Measurements from ENCODE around the gene KLHL42.
A peak's percentile ranks its signal among the peaks of the same experiment; 100 is the strongest.

Gene KLHL42

DNA sequence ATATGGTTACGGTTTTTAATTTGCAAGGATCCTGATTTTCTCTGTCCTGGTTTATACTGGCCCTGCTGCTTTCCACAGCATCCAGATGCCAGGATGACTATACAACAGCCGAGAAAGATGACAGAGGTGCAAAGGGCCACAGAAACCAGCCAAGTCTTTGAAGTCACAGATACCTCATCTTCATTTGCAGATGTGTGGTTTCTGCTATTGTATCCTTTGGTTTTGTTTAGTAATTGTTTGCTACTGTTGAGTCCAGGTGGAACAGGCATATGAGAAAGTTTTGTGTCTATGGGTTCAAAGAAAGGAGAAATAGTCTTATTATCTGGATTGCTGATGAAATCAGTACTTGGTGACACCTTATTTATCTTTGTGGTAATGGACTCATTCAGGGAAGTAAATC lies 17.3 kb upstream of the KLHL42 start:
- Histone ChIP-seq H3K4me1 (ENCODE audit: control insufficient read depth, insufficient read depth, low read length) (no peaks in the 10 kb centered on the region), H3K4me3 (ENCODE audit: low read length) (no peak overlapping the region), H3K36me3 (ENCODE audit: insufficient read depth, low read length) (no peaks in the 10 kb centered on the region), H3K9ac (ENCODE audit: low read depth, low read length) (no peak overlapping the region), H3K9me3 (replicated peaks; ENCODE audit: low read length) (no peaks in the 10 kb centered on the region), H3K27me3 (ENCODE audit: control insufficient read depth, insufficient read depth, low read length) (no peaks in the 10 kb centered on the region), H3K4me2 (ENCODE audit: low read length) (no peak overlapping the region)

DNA sequence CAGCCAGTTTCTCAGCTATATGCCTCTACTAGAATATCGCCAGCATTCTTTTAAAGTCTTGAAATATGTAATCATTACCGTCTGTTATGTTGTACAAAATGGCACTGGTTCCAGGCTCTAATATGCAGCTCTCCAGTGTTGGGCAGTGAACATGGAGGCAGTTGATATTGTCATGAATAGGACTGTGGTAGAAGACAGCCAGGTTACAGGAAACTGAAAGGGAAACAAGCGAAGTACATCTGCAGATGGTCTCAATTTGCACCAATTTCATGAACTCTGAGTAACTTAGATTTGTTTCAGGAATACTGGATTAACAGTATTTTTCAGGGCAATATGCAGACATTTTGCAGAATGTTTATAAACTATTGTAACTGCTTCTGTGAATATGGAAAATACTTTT lies 13.4 kb upstream of the KLHL42 start:
- Histone ChIP-seq H3K4me2 (ENCODE audit: low read length) (no peak overlapping the region), H3K4me1 (ENCODE audit: control insufficient read depth, insufficient read depth, low read length) (no peaks in the 10 kb centered on the region)

DNA sequence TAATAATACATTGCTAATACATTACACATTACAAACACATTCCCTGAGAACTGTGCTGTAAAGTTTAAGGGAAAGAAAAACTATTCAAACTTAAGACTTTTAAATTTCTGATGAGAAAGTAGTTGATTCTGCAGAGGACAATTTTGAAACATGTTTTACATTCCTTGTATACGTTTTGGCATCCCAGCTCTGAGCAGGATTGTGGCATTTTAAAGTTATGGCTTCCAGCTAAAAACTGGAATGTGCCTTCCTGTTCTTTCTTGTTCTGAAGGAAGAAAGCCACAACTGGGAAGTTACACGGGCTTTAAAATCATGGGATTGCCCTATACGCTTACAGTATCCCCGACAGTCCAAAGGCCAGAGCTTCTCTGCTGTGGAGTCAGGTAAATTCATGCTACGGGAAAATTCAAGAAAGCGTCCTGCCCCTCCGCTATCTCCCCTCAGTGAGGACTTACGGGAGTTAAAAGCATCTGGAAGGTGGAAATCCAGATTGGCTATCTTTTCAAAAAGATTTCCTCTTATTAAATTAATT lies 10.8 kb upstream of the KLHL42 start:
- Histone ChIP-seq H3K9me3 (replicated peaks; ENCODE audit: low read length) (no peaks in the 10 kb centered on the region), H3K4me3 (ENCODE audit: low read length) (no peak overlapping the region), H3K36me3 (ENCODE audit: insufficient read depth, low read length) (no peaks in the 10 kb centered on the region), H3K9ac (ENCODE audit: low read depth, low read length) (no peak overlapping the region), H3K4me1 (ENCODE audit: control insufficient read depth, insufficient read depth, low read length) (peaks cover 6% of the 10 kb centered on the region), H3K27me3 (ENCODE audit: control insufficient read depth, insufficient read depth, low read length) (no peaks in the 10 kb centered on the region), H3K4me2 (ENCODE audit: low read length) (no peak overlapping the region)

More for the DNA sequence above, 13.4 kb upstream of the KLHL42 start:
- H3K4me3 ChIP-seq (ENCODE audit: low read length), result no peak overlapping the region
- no peaks in the 10 kb centered on the region for H3K9me3 ChIP-seq (replicated peaks; ENCODE audit: low read length)
- H3K9ac ChIP-seq (ENCODE audit: low read depth, low read length), result no peak overlapping the region
- H3K27me3 ChIP-seq (ENCODE audit: control insufficient read depth, insufficient read depth, low read length), result no peaks in the 10 kb centered on the region
- no peaks in the 10 kb centered on the region for H3K36me3 ChIP-seq (ENCODE audit: insufficient read depth, low read length)

DNA sequence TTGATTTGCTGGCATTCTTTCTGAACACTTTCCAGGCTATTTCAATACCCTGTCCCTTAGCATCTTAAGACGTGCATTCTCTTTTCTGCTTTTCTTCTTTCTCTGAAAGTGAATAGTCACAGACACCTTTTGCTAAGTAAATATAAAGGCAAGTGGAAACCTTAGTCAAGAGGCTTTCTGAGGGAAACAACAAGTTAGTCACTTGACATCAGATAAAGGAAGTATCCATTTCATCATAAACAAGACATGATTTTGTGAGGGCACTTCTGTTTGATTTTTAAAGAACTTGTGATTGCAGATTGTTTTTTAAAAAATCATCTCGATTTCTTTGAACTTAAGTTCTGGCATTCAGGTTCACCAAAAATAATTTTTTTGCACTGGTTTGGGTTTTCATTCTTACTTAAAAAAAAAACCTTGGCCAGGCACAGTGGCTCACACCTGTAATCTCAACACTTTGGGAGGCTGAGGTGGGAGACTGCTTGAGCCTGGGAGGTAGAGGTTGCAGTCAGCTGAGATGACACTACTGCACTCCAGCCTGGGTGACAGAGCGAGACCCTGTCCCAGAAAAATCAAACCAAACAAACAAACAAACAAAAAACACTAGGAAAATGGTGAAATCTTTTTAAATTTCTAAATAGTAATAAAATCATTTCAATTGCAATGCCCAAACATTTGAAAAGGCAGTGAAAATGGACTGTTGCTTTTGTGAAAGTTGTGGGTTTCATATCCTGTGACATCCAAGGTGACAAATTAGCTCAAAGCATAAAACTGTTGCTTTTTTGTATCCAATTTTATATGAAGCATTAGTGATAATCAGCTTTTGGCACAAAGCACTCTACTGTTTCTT lies 8.3 kb upstream of the KLHL42 start:
- Histone ChIP-seq H3K9ac (ENCODE audit: low read depth, low read length) (no peak overlapping the region), H3K9me3 (replicated peaks; ENCODE audit: low read length) (no peaks in the 10 kb centered on the region), H3K4me2 (ENCODE audit: low read length) (no peak overlapping the region), H3K36me3 (ENCODE audit: insufficient read depth, low read length) (no peaks in the 10 kb centered on the region), H3K27me3 (ENCODE audit: control insufficient read depth, insufficient read depth, low read length) (no peaks in the 10 kb centered on the region), H3K4me1 (ENCODE audit: control insufficient read depth, insufficient read depth, low read length) (peaks cover 6% of the 10 kb centered on the region), H3K4me3 (ENCODE audit: low read length) (no peak overlapping the region)

DNA sequence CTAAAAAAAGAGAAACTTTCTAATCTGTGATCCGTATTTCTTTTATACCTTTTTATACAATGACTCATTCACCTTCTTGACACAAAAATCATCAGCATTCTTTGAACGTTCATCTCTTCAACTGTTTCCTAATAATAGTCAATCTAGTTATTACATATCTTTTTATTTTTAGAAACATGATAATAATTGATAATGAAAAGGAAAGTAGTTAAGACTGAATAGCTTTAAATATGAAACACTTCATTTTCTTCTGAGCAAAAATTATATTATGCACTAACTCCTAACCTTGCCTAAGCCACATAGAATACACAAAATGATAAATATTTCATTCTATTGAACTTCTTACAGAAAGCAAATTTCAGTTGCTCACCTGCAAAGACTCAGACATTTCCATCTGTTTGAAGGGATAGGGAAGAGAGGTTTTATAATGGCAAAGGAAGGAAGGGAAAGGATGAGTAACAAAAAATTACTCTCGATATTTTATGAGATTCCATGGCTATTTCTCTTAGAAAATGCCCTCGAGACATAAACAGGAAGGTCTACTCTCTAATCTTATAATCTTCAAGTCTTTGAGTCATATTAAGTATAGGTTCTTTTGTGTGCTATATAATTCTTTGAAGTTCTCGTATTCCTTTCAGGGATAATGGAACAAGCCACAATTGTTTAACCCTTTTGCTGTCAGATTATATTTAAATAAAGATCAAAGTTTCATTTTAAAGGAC lies 7.5 kb upstream of the KLHL42 start:
- Histone ChIP-seq H3K27me3 (ENCODE audit: control insufficient read depth, insufficient read depth, low read length) (no peaks in the 10 kb centered on the region), H3K36me3 (ENCODE audit: insufficient read depth, low read length) (no peaks in the 10 kb centered on the region), H3K4me3 (ENCODE audit: low read length) (no peak overlapping the region)

DNA sequence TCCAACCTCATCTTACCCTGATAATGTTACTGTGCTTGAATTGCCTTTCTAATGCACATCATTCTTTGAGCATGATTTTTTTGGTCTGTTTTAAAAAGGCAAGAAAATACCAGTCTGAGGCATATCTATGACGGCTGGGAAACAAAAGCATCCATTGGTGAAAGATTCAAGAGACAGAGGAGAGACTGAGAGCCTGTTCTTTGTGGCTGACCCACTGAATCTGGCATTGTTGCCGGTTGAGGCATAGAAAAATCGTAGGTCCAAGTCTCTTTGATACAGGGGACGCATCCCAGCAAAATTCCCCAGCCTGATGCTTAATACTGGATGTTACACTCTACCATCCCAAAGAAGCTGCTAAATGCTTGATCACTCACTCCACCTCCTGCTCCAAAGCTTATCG lies 2.9 kb upstream of the KLHL42 start:
- H3K4me1 ChIP-seq (ENCODE audit: control insufficient read depth, insufficient read depth, low read length), result peaks cover 28% of the 10 kb centered on the region
- H3K4me2 ChIP-seq (ENCODE audit: low read length), result no peak overlapping the region
- H3K9ac ChIP-seq (ENCODE audit: low read depth, low read length), result no peak overlapping the region
- no peaks in the 10 kb centered on the region for H3K9me3 ChIP-seq (replicated peaks; ENCODE audit: low read length)
- peaks cover 3% of the 10 kb centered on the region for H3K36me3 ChIP-seq (ENCODE audit: insufficient read depth, low read length)
- H3K27me3 ChIP-seq (ENCODE audit: control insufficient read depth, insufficient read depth, low read length), result no peaks in the 10 kb centered on the region
- H3K4me3 ChIP-seq (ENCODE audit: low read length), result no peak overlapping the region

More for the DNA sequence above, 7.5 kb upstream of the KLHL42 start:
- Histone ChIP-seq H3K9me3 (replicated peaks; ENCODE audit: low read length) (no peaks in the 10 kb centered on the region), H3K4me2 (ENCODE audit: low read length) (no peak overlapping the region), H3K9ac (ENCODE audit: low read depth, low read length) (no peak overlapping the region), H3K4me1 (ENCODE audit: control insufficient read depth, insufficient read depth, low read length) (peaks cover 6% of the 10 kb centered on the region)

DNA sequence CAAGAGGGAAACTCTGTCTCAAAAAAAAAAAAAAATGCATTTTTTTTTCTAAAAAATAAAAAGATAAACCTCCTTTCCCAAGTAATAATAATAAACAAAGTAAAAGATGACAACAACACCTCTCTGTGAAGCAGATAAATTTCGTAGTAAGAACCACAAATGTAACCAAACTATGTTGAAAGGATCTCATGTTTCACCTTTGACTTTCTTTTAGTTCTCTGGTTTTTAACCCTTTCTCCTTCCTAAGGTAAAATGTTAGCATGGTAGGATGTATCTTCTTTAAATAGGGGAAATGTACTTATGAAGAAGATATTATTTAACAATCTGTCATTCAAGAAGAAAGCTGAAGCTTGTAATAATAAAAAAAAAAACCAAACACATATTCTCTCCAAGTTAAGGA lies 1.8 kb upstream of the KLHL42 start:
- Histone ChIP-seq H3K9ac (ENCODE audit: low read depth, low read length) (no peak overlapping the region), H3K4me3 (ENCODE audit: low read length) (no peak overlapping the region), H3K36me3 (ENCODE audit: insufficient read depth, low read length) (peaks cover 7% of the 10 kb centered on the region), H3K27me3 (ENCODE audit: control insufficient read depth, insufficient read depth, low read length) (no peaks in the 10 kb centered on the region), H3K9me3 (replicated peaks; ENCODE audit: low read length) (no peaks in the 10 kb centered on the region), H3K4me2 (ENCODE audit: low read length) (no peak overlapping the region), H3K4me1 (ENCODE audit: control insufficient read depth, insufficient read depth, low read length) (peaks cover 27% of the 10 kb centered on the region)

DNA sequence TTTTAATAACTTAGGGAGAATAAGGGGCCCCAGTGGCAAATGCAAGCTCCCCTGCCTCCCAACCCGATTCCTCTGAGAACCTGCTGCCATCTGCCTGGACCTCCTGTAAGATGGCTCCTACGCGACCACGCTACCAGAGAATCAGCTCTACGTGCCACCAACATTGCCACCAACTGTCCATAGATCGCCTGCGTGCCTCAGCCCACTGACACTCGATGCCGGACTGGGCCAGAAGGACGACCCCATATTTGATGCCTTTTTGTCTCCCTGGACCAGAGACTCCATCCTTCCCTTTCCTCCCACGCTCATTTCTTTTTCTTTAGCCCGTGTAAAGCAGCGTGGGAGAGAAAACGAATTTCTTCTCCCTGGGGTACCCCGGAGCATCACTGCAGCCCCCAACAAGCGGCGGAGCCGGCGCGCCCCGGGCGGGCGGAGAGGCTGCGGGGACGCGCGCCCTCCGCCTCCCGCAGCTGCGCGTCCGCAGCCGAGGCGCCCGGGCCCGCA lies 565 bp upstream of the KLHL42 start:
- Histone ChIP-seq H3K4me1 (ENCODE audit: control insufficient read depth, insufficient read depth, low read length) (peaks cover 27% of the 10 kb centered on the region), H3K4me2 (ENCODE audit: low read length) (peak overlapping the region; percentile 100), H3K9ac (ENCODE audit: low read depth, low read length) (peak overlapping the region; percentile 82), H3K9me3 (replicated peaks; ENCODE audit: low read length) (no peaks in the 10 kb centered on the region), H3K4me3 (ENCODE audit: low read length) (peak overlapping the region; percentile 97), H3K36me3 (ENCODE audit: insufficient read depth, low read length) (peaks cover 7% of the 10 kb centered on the region), H3K27me3 (ENCODE audit: control insufficient read depth, insufficient read depth, low read length) (no peaks in the 10 kb centered on the region)

DNA sequence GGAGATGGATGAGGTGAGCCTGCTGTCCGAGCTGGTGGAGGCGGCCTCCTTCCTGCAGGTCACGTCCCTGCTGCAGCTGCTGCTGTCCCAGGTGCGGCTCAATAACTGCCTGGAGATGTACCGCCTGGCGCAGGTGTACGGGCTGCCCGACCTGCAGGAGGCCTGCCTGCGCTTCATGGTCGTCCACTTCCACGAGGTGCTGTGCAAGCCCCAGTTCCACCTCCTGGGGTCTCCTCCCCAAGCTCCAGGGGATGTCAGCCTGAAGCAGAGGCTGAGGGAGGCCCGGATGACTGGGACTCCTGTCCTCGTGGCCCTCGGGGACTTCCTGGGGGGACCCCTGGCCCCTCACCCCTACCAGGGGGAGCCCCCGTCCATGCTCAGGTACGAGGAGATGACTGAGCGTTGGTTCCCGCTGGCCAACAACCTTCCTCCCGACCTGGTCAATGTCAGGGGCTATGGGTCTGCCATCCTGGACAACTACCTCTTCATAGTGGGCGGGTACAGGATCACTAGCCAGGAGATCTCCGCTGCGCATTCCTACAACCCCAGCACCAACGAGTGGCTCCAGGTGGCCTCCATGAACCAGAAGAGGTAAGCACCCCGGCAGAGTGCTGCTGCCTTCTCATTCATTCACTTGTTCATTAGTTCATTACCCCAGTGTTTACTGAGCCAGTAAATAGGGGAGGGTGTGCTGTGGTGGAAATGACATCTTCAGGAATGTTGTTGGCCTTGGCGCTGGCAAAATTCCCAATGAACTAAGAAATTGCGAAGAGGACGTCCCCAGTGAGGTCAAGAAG lies 777 bp downstream of the KLHL42 start:
- Histone ChIP-seq H3K4me3 (ENCODE audit: low read length) (peak overlapping the region; percentile 97), H3K27me3 (ENCODE audit: control insufficient read depth, insufficient read depth, low read length) (no peaks in the 10 kb centered on the region), H3K36me3 (ENCODE audit: insufficient read depth, low read length) (peaks cover 7% of the 10 kb centered on the region), H3K4me1 (ENCODE audit: control insufficient read depth, insufficient read depth, low read length) (peaks cover 33% of the 10 kb centered on the region), H3K9ac (ENCODE audit: low read depth, low read length) (peak overlapping the region; percentile 82), H3K4me2 (ENCODE audit: low read length) (peak overlapping the region; percentile 100), H3K9me3 (replicated peaks; ENCODE audit: low read length) (no peaks in the 10 kb centered on the region)

DNA sequence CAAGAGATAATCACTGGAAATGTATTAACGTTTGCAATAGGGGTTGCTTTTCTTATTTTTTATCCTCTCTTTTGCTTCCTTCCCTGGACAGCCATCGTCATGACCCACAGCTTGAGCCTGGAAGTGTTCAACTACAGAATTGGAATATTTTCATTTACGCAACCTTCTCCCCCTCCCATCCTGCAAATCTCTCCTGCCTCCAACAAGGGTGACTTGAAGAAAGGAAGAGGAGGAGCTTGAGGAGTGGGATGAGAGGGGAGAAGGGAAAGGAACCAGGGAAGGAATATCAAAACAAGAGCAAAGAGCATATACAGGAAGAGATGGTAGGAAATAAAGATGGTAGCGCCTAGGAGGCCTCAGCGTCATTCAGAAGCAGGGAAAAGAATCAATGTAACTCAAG lies 1.6 kb downstream of the KLHL42 start:
- Histone ChIP-seq H3K36me3 (ENCODE audit: insufficient read depth, low read length) (peaks cover 7% of the 10 kb centered on the region), H3K4me2 (ENCODE audit: low read length) (peak overlapping the region; percentile 100), H3K9ac (ENCODE audit: low read depth, low read length) (peak overlapping the region; percentile 82), H3K9me3 (replicated peaks; ENCODE audit: low read length) (no peaks in the 10 kb centered on the region), H3K4me3 (ENCODE audit: low read length) (peak overlapping the region; percentile 97), H3K27me3 (ENCODE audit: control insufficient read depth, insufficient read depth, low read length) (no peaks in the 10 kb centered on the region), H3K4me1 (ENCODE audit: control insufficient read depth, insufficient read depth, low read length) (peaks cover 41% of the 10 kb centered on the region)

DNA sequence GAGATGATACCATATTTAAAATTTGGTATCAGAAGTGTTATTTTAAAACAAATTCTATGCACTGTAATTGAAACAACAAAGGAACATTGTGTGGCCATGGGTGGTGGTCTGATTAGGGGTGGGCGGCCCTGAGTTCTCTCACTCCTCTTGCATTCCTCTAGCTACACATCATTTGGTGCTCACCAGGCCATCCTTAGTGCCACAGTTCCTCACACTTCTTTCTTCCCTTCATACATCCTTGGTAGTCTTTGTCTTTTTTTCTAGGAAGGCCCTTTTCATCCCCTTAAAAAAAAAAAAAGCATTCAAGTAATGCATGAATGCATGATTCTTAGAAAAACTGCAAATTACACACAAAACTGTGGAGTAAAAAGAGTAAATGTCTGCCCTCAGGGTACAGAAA lies 2.4 kb downstream of the KLHL42 start:
- Histone ChIP-seq H3K4me3 (ENCODE audit: low read length) (no peak overlapping the region), H3K27me3 (ENCODE audit: control insufficient read depth, insufficient read depth, low read length) (no peaks in the 10 kb centered on the region), H3K4me2 (ENCODE audit: low read length) (peak overlapping the region; percentile 100), H3K9ac (ENCODE audit: low read depth, low read length) (no peak overlapping the region), H3K9me3 (replicated peaks; ENCODE audit: low read length) (no peaks in the 10 kb centered on the region), H3K4me1 (ENCODE audit: control insufficient read depth, insufficient read depth, low read length) (peaks cover 41% of the 10 kb centered on the region), H3K36me3 (ENCODE audit: insufficient read depth, low read length) (peaks cover 7% of the 10 kb centered on the region)
